NCI-H446 treated with DMSO at 0.1 percent for 48 hours (cell line): ENCODE data around the gene OR8D4.
"Not testable (repeated sequence)": the region's sequence is repeated elsewhere in the genome, so short reads cannot be mapped to it uniquely, and the experiment has no call there.

Experiments
- DNase-seq: peaks from one replicate; lab custom pipeline; 2025; lab: John Stamatoyannopoulos, UW

OR8D4 gene

DNA sequence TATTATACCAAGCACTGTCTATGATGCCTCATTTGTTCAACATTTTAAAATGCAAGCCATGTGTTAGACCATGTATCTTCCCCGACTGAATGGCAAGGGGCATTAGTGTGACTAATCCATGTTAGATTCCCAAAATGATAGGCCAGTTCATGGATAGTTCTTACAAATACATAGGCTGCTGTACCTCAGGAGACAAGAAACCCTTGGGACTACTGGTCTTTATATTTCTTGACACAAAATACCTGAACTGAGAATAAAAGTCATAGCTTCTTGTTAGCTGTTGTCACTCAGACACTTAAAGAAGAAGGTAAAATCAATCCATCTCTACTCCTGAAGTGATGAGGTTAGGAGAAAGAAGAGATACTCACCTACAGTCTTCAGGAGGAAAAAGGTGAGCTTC lies at the start of gene OR8D4:
Gene OR8D4 (plus strand): TSS at position 301 of the 400 bp plus-strand sequence. CDS start 4,265 bp downstream, outside the sequence.
- no peak for DNase-seq

DNA sequence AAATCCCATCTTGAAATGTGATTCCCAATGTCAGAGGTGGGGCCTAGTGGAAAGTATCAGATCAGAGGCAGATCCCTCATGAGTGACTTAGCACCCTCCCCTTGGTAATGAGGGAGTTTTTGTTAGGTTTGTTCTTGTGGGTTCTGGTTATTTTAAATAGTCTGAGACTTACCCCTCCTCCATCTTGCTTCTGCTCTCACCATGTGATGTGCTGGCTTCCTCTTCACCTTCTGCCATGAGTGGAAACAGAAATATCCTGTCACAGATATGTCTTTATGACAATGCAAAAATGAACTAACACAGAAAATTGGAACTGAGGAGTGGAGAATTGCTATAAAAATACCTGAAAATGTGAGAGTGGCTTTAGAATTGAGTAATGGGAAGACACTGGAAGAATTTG lies 49.6 kb upstream of the OR8D4 start:
- no peak for DNase-seq

DNA sequence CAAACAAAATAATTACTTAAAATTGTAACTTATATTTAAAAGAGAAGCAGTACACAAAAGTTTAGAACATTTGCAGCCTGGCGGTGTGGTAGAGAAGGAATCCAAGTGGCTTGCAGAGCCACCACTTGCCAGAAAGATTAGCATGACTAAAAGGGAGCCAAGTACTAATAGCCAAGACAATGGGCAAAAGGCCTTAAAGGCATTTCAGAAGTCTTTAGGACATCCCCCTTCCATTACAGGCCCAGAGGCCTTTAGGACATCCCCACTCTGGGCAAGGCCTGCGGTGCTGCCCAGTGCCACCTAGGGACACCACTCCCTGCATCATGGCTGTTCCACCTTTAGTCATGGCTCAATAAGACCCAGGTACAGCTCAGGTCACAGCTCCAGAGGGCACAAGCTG lies 48.9 kb upstream of the OR8D4 start:
- no peak for DNase-seq

DNA sequence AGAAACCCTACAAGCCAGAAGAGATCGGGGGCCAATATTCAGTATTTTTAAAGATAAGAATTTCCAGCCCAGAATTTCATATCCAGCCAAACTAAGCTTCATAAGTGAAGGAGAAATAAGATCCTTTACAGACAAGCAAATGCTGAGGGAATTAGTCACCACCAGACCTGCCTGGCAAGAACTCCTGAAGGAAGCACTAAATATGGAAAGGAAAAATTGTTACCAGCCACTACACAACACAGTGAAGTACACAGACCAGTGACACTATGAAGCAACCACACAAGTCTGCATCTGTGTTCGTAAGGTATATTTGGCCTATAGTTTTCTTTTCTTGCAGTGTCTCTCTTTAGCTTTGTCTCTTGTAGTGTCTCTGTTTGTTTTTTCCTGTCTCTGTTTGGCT lies 45.5 kb upstream of the OR8D4 start:
- no peak for DNase-seq

DNA sequence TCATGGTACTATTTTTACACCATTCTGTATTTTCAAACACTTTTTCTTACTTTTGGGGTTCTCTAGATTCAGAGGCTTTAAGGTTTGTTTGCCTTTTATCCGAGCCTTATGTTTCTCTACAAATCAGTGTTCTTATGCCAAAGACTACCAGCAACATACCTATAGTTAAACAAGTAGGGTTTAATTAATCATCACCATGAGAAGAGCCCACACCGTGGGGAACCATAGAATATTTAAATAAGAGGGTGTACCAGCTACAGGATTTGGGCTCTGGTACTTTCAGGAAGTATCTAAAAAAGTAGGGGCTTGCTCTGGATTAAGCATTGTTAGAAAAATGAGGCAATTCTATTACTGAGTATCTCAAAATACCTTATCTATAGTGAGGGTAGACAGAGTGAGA lies 42.2 kb upstream of the OR8D4 start:
- DNase-seq, result no peak

DNA sequence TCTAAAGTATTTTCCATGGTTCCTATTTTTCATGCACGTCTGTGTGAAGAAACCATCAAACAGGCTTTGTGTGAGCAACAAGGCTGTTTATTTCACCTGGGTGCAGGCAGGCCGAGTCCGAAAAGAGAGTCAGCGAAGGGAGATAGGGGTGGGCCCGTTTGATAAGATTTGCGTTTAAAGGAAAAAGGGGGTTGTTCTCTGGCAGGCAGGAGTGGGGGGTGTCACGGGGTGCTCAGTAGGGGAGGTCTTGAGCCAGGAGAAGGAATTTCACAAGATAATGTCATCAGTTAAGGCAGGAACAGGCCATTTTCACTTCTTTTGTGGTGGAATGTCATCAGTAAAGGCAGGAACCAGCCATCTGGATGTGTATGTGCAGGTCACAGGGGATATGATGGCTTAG lies 36.7 kb upstream of the OR8D4 start:
- DNase-seq, result not testable (repeated sequence)

DNA sequence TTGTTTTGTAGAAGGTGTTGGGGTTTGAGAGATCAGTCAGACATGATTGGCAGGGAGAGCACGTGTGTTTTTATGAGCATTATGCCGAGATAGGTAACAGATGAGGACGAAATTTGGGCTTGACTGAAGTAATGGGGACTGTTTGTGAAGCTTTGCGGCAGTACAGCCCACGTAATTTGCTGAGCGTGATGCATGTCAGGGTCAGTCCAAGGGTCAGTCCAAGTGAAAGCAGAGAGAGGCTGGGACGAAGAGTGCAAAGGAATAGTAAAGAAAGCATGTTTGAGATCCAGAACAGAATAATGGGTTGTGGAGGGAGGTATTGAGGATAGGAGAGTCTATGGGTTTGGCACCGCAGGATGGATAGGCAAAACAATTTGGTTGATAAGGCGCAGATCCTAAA lies 34.2 kb upstream of the OR8D4 start:
- not testable (repeated sequence) for DNase-seq

DNA sequence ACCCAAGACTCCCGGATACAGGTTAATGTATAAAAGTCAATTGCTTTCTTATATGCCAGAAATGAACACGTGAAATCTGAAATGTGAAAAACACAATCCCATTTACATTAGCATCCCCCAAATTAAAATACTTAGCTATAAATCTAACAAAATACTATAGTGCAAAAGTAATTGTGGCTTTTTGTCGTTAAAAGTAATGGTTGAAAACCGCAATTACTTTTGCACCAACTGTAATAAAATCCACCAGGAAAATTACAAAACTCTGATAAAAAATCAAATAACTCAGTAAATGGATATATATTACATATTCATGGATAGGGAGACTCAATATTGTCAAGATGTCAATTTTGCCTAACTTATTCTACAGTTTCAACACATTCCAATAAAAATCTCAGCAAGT lies 21.1 kb upstream of the OR8D4 start:
- no peak for DNase-seq

DNA sequence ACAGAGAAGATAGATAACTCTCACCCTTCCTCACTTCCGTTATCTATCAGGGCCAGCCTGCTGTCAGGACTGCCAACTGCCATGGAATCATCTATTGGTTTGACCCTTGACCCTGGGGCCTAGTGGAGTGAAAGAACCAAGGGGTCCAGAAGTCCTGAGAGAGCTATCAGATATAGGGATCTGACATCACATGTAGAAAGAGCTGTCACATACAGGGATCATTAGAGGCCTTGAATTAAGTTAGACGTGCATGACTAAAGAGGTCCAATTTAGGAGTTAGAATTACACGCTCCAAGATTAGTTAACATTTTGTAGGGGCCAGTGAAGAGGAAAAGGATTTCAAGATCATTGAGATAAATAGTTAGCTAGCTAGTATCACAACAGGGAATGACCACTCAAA lies 16.4 kb upstream of the OR8D4 start, which contains the start of gene TMEM225:
Gene TMEM225 (minus strand): TSS at position 101 of the 400 bp plus-strand sequence. CDS start 245 bp downstream, outside the sequence.
- DNase-seq, result no peak

DNA sequence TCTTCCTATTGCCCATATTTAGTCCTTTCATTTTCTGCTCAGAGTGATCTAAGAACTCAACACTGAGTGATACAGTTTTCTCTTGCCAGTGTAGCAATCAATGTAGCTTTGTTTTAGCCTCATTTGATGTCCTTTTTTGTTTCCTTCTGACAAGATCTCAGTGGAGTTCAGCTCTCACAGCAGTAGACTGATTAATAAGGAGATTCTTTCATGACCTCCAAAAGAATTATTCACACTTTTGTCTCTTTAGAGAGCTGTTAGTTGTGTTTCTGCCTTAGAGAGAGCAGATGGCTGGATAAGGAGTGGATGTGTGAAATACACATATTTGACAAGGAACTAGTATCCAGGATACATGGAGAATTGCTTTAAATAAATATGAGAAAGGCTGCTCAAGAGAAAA lies 9.9 kb upstream of the OR8D4 start:
- no peak for DNase-seq

DNA sequence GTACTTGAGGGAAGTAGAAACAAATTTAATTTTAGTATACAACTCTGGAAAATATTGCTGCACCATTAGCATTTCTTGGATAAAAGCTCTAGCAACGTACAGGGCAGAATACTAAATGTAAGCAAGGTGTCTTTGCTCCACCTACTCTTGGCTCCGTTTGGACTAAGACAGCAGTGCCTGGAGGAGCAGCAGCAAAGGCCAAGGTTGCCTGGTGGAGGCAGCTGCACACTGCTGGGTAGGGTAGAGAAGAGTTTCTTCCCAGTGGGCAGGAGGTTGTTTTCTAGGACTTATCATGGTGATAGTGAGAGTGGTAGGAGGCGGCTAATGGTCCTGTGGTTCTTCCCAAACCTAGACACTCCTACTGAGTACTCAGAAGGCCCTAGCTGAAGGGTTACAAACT lies 2.2 kb upstream of the OR8D4 start:
- DNase-seq, result no peak

DNA sequence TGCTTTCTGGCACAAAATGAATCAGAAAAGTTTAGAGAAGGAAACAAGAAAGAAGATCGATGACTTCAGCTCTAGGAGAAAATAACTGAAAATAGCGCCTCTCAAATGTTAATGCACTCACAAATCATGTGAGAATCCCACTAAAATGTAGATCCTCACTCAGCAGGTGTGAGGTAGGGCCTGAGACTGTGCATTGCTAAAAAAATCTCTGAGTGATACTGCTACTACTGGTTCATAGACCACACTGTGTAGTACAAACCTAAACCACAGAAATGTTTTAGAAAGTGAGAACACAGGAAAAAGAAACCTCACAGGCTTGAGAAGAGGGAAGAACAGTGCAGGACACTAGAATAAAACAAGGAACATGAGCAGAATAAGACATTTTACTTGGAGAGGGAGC lies 2.0 kb downstream of the OR8D4 start:
- no peak for DNase-seq

DNA sequence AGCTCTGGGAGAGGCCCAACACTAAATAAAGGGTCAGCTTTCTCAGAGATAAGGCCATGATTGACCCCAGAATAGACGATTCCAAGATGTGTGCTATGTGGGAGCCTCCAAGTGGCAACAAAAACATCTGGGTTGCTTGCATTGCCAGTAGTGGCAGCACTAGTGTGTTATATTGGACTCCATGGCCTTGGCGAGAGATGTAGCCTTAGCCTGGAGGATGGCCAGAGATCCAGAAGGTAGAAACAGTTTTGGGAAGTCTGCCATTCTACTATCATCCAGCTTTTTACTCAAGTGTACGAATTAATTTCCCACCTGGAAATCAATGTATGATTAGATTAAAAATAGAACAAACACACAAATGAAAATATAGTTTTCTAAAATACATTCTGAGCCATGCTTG lies 3.0 kb downstream of the OR8D4 start:
- DNase-seq, result no peak

DNA sequence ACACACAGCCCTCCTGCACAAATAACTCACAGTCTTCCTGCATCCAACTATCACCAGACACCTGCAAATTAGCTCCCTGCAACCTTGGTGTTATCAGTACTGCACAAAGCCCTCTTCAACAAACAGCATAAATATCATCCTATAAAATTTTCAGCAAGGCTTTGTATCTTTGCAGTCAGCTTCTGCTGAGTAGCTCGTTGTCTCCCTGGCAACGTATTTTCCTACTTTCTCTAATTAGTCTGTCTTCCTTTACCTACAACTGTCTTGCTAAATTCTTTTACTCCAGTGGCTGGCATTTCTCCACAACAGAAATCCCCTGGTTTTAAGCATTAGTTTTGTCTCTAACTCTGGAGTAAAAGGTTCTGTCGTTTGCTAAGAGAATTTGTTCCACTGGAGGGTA lies 3.9 kb downstream of the OR8D4 start:
- no peak for DNase-seq

DNA sequence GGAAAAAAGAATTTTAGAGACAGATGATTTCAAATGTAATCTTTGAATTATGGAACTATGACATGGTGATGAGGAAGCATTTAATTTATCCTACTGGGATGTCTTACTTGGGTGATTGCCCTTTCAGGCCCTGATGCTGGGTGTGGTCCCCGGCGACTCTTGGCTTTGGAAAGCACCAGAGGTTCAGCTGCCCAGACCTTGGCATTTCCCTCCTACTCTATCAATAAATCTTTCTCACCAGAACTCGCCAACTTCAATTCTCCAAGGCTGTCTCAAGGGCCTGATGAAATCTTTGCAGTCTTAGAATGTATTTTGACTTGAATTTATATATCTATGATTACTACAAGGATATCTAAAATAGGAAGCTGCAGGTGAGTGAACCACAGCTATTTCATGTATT lies 19.0 kb downstream of the OR8D4 start:
- DNase-seq, result no peak

DNA sequence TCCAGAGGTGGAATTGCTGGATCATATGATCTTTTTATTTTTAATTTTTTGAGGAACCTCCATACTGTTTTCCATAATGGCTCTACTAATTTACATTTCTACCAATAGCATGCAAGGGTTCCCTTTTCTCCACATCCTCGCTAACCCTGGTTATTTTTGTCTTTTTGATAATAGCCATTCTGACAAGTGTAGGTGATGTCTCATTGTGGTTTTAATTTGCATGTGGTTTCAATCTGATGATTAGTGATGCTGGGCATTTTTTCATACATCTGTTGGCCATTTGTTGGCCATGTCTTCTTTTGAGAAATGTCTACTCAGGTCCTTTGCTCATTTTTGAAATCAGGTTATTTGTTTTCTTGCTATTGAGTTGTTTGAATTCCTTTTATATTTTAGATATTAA lies 22.1 kb downstream of the OR8D4 start:
- no peak for DNase-seq

DNA sequence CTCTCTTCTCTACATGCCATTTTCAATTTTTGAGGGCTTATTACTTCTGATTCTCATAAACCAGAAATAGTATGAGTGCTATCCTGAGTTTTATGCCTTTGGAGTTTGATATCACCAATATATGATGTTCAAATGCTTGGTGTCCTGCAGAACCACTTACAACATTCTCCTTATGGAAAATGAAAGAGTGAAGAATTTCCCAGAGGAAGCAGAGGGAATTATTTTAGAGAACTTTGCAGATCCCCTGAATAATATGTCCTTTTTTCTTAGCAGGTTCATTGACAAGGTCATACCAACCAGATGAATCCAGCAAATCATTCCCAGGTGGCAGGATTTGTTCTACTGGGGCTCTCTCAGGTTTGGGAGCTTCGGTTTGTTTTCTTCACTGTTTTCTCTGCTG lies 37.4 kb downstream of the OR8D4 start, which contains the start of gene OR4D5:
Gene OR4D5 (plus strand): TSS at position 301 of the 400 bp plus-strand sequence. CDS start 0 bp downstream, at position 301.
- DNase-seq, result no peak

DNA sequence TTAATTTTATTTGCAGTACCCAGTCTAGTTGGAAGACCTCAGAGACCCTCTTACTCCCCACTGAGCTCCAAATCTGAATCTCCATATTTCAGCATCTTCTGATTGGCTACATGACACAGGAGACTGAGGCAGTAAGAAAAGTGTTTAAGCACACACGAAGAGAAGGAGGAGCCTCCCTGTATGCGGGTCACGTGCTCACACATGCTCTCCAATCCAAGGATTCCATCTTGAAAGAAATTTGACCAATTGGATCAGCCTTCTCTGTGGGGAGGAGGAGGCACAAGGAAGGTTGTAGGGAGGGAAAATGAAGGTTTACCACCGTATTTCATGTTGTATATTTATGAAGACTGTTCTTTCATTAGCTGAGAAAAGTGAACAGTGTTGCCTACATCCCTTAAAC lies 40.4 kb downstream of the OR8D4 start:
- DNase-seq, result no peak

DNA sequence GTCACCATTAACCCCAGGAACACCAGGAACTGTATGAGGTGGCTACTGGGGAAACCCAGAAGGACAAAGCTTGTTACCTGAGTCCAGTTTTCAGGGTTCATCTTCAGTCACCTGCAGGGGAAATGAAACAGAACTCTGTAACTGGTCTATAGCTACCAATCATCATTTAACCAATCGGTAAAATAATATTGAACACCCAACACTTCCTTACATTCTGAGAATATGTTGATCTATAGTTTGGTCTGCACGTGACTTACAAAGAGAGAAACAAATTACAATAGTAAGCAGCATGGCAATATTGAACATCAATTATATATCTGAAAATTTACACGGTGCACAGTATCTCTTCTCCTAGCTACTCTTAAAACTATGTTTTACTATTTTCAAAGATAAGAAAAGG lies 41.8 kb downstream of the OR8D4 start, which contains the start of gene OR6T1:
Gene OR6T1 (minus strand): TSS at position 101 of the 400 bp plus-strand sequence. CDS start 0 bp downstream, at position 101.
- DNase-seq, result no peak

DNA sequence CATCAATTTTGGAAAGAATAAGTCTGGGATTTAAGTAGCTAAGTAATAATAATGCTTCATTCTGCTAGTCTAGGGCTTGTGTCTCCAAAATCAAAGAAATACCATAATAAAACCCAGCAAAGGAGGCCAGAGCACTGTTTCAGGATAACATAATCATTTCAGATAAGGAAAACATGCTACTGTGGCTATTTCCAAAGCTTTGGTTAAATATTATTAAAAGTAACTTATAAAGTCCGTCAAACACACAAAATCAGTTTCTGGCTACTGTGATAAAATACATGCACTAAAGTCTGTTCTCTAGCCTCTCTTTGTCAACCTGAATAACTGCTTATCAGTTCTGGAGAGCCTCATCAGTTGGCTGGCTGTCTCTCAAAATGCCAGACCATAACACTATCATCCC lies 43.2 kb downstream of the OR8D4 start:
- DNase-seq, result no peak

DNA sequence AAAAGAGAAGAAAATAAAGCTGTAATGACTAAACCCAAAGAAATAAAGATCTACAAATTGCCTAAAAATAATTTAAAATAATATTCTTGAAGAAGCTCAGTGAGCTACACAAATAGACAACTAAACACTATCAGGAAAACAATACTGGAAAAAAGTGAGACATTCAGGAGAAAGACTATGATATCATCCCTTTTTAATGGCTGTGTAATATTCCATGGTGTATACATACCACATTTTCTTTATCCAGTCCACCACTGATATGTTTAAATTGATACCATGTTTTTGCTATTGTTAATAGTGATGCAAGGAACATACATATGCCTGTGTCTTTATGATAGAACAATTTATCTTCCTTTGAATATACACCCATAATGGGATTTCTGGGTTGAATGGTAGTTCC lies 54.8 kb downstream of the OR8D4 start:
- DNase-seq, result no peak
